ENCODE measurements around the gene UBA5. TPM values are rescaled to one million over a fixed set of nuclear protein-coding genes. Genes with fewer than 3 reads are reported as not detected.
"Not testable (repeated sequence)": the region's sequence is repeated elsewhere in the genome, so short reads cannot be mapped to it uniquely, and the experiment has no call there.

UBA5 gene
- total RNA-seq (57.9 TPM), polyA plus RNA-seq (28.2 TPM)

DNA sequence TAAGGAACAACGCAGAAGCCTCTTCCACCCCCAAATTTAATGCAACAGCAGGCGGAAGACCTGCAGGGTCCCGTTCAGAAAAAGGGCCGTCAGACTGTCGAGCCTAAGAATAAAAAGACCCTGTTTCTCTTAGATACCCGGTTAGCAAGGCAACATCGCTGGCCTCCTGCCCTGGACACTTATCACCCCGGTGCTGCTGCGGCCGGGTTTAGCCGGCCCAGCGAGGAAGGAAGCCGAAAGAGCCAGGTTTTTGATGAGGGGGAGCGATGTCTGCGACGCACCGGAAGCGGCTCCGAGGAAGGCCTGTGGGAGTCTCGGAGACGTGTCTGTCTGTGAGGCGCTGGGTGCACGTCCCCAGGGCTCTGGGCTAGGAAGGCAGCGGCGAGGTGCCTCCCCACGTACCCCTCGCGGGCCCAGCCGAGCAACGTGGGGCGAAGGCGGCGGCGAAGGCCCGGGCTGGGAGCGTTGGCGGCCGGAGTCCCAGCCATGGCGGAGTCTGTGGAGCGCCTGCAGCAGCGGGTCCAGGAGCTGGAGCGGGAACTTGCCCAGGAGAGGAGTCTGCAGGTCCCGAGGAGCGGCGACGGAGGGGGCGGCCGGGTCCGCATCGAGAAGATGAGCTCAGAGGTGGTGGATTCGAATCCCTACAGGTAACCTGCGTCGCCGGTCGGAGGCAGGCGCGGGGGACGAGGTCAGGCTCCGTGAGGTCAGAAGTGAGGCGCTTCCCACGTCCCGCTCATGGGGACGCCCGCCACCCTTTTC lies at the start of gene UBA5:
TSS of gene UBA5 (plus strand) at position 278 of the 759 bp plus-strand sequence. CDS start at position 487, 209 bp downstream.
- peak within 1 kb of the TSS; percentile 95 for H3K27ac ChIP-seq (ENCODE audit: low read depth)

DNA sequence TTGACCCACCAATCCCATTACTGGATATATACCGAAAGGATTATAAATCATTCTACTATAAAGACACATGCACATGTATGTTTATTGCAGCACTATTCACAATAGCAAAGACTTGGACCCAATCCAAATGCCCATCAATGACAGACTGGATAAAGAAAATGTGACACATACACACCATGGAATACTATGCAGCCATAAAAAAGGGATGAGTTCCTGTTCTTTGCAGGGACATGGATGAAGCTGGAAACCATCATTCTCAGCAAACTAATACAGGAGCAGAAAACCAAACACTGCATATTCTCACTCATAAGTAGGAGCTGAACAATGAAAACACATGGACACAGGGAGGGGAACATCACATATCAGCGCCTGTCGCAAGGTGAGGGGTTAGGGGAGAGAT lies 44.8 kb upstream of the UBA5 start:
- not testable (repeated sequence) for H3K36me3 ChIP-seq (ENCODE audit: insufficient read depth); H3K4me3 ChIP-seq (ENCODE audit: low read depth, low read length); DNase-seq (ENCODE audit: extremely low spot score); H3K4me1 ChIP-seq (ENCODE audit: insufficient read depth); H3K27ac ChIP-seq (ENCODE audit: low read depth)
- 98% methylated on average over 3 of the region's 3 CpGs for WGBS

More for the DNA sequence above, at the start of gene UBA5:
- H3K36me3 ChIP-seq (ENCODE audit: insufficient read depth) = no peaks in the 10 kb centered on the region
- H3K4me3 ChIP-seq (ENCODE audit: low read depth, low read length) = peak within 1 kb of the TSS; percentile 94
- peak; percentile 52 for DNase-seq (ENCODE audit: extremely low spot score)
- peaks cover 1% of the 10 kb centered on the region for H3K4me1 ChIP-seq (ENCODE audit: insufficient read depth)
- under 1% methylated on average over 64 of the region's 64 CpGs for WGBS

GRCh38 chr3:132615881-132616280 lies 44.2 kb upstream of the UBA5 start:
- 75% methylated on average over 3 of the region's 3 CpGs for WGBS
- Histone ChIP-seq H3K36me3 (ENCODE audit: insufficient read depth) (peaks cover 2% of the 10 kb centered on the region), H3K4me3 (ENCODE audit: low read depth, low read length) (no peak overlapping the region), H3K4me1 (ENCODE audit: insufficient read depth) (no peaks in the 10 kb centered on the region), H3K27ac (ENCODE audit: low read depth) (no peak overlapping the region)
- DNase-seq (ENCODE audit: extremely low spot score) = no peak

DNA sequence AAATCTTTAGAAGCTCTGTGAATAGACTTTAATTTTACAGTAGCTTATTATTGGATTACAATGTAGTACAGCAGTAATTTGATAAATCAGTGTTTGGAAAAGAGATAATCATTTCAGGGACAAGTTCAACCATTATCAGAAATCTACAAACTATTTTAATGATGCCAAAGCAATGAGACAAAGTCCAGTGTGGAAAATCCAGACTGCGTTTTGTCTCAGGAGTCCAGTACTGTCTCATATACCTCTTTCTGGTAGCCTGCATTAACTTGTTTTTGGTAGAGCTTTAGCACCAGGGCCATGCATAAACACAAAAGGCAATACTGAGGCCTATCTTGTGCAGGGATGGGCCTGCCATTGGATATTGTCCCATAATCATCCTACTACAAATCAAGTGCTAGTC lies 43.3 kb upstream of the UBA5 start:
- Histone ChIP-seq H3K4me3 (ENCODE audit: low read depth, low read length) (no peak overlapping the region), H3K4me1 (ENCODE audit: insufficient read depth) (no peaks in the 10 kb centered on the region), H3K36me3 (ENCODE audit: insufficient read depth) (peaks cover 2% of the 10 kb centered on the region), H3K27ac (ENCODE audit: low read depth) (no peak overlapping the region)
- no peak for DNase-seq (ENCODE audit: extremely low spot score)
- 91% methylated on average over 1 of the region's 1 CpG for WGBS

GRCh38 chr3:132622148-132622547 lies 38.0 kb upstream of the UBA5 start:
- 59% methylated on average over 1 of the region's 1 CpG for WGBS
- no peak for DNase-seq (ENCODE audit: extremely low spot score)
- Histone ChIP-seq H3K27ac (ENCODE audit: low read depth) (no peak overlapping the region), H3K36me3 (ENCODE audit: insufficient read depth) (no peaks in the 10 kb centered on the region), H3K4me1 (ENCODE audit: insufficient read depth) (no peaks in the 10 kb centered on the region), H3K4me3 (ENCODE audit: low read depth, low read length) (no peak overlapping the region)

GRCh38 chr3:132622761-132623160 lies 37.4 kb upstream of the UBA5 start:
- DNase-seq (ENCODE audit: extremely low spot score) = no peak
- no peaks in the 10 kb centered on the region for H3K36me3 ChIP-seq (ENCODE audit: insufficient read depth)
- H3K27ac ChIP-seq (ENCODE audit: low read depth) = no peak overlapping the region
- H3K4me1 ChIP-seq (ENCODE audit: insufficient read depth) = no peaks in the 10 kb centered on the region
- 96% methylated on average over 1 of the region's 1 CpG for WGBS
- no peak overlapping the region for H3K4me3 ChIP-seq (ENCODE audit: low read depth, low read length)

DNA sequence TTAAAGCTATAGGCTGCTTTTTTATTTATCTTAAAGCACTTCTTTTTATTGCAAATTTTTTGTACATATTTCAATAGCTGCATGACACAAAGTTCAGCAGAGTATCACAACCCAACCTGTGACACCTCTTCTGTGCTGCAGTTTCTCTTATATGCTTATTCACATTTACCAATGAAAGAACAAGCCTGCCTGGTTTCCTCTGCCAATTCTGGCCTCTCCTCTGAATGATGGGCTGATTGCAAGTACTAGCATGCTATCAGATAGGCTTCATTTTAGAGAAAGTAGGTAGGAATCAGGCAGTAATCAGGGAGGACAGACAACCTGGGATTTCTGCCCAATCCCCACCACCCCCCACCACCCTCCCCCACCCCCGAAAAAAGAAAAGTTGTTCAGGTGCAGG lies 36.5 kb upstream of the UBA5 start:
- Histone ChIP-seq H3K36me3 (ENCODE audit: insufficient read depth) (no peaks in the 10 kb centered on the region), H3K4me3 (ENCODE audit: low read depth, low read length) (no peak overlapping the region), H3K4me1 (ENCODE audit: insufficient read depth) (no peaks in the 10 kb centered on the region), H3K27ac (ENCODE audit: low read depth) (no peak overlapping the region)
- 88% methylated on average over 1 of the region's 1 CpG for WGBS
- DNase-seq (ENCODE audit: extremely low spot score) = no peak

- DNase-seq (ENCODE audit: extremely low spot score) = no peak
- Histone ChIP-seq H3K27ac (ENCODE audit: low read depth) (no peak overlapping the region), H3K4me3 (ENCODE audit: low read depth, low read length) (no peak overlapping the region), H3K4me1 (ENCODE audit: insufficient read depth) (no peaks in the 10 kb centered on the region), H3K36me3 (ENCODE audit: insufficient read depth) (no peaks in the 10 kb centered on the region)
- WGBS = 97% methylated on average over 7 of the region's 7 CpGs
These were observed 35.3 kb upstream of the UBA5 start for GRCh38 chr3:132624790-132625189.

GRCh38 chr3:132625613-132626012 lies 34.5 kb upstream of the UBA5 start:
- WGBS = 91% methylated on average over 1 of the region's 1 CpG
- no peaks in the 10 kb centered on the region for H3K36me3 ChIP-seq (ENCODE audit: insufficient read depth)
- no peak overlapping the region for H3K27ac ChIP-seq (ENCODE audit: low read depth)
- no peak overlapping the region for H3K4me3 ChIP-seq (ENCODE audit: low read depth, low read length)
- no peak for DNase-seq (ENCODE audit: extremely low spot score)
- no peaks in the 10 kb centered on the region for H3K4me1 ChIP-seq (ENCODE audit: insufficient read depth)

DNA sequence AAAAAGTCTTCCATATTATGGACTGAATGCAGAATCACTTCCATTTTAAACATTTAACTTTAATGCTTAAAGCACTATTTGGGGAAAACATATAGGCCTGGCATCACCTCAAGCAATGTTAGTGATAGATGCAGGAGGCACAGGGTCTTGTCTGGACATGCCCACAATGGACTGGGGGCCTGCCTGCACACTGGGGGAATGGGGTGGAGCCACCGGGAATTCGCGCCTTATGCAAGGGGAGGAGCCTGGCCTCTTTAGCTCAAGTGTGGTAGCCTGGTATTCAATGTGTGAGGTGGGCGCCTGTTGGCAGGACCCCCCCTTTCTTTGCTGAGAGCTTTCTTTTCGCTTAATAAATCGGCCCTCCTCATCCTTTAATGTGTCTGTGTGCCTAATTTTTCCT lies 33.2 kb upstream of the UBA5 start:
- H3K36me3 ChIP-seq (ENCODE audit: insufficient read depth) = no peaks in the 10 kb centered on the region
- no peak overlapping the region for H3K4me3 ChIP-seq (ENCODE audit: low read depth, low read length)
- no peaks in the 10 kb centered on the region for H3K4me1 ChIP-seq (ENCODE audit: insufficient read depth)
- no peak for DNase-seq (ENCODE audit: extremely low spot score)
- H3K27ac ChIP-seq (ENCODE audit: low read depth) = no peak overlapping the region
- 95% methylated on average over 6 of the region's 6 CpGs for WGBS

- no peak for DNase-seq (ENCODE audit: extremely low spot score)
- no peaks in the 10 kb centered on the region for H3K36me3 ChIP-seq (ENCODE audit: insufficient read depth)
- 53% methylated on average over 2 of the region's 2 CpGs for WGBS
- H3K4me3 ChIP-seq (ENCODE audit: low read depth, low read length) = no peak overlapping the region
- no peak overlapping the region for H3K27ac ChIP-seq (ENCODE audit: low read depth)
- no peaks in the 10 kb centered on the region for H3K4me1 ChIP-seq (ENCODE audit: insufficient read depth)
These were observed 32.0 kb upstream of the UBA5 start for GRCh38 chr3:132628157-132628556.

DNA sequence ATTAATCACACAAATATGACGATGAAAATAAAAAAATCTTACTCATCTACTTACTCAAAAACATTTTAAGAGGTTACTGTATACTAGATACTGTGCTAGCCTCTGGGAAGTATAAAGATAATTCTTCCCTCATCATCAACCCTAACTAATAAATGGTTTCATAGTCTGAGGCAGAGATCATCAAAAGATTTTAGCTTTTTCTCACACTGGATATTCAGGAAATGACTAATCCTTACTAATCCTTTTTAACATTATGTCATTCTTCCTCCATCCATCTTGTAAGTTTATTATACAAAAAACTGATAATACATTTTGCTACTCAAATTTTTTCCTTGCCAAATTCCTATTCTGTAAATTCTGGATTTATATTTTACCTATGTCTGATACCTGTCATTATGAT lies 30.2 kb upstream of the UBA5 start:
- H3K4me3 ChIP-seq (ENCODE audit: low read depth, low read length) = no peak overlapping the region
- no peak overlapping the region for H3K27ac ChIP-seq (ENCODE audit: low read depth)
- no peaks in the 10 kb centered on the region for H3K36me3 ChIP-seq (ENCODE audit: insufficient read depth)
- DNase-seq (ENCODE audit: extremely low spot score) = no peak
- no peaks in the 10 kb centered on the region for H3K4me1 ChIP-seq (ENCODE audit: insufficient read depth)
- 61% methylated on average over 1 of the region's 1 CpG for WGBS

GRCh38 chr3:132630612-132631011 lies 29.5 kb upstream of the UBA5 start:
- Histone ChIP-seq H3K4me3 (ENCODE audit: low read depth, low read length) (no peak overlapping the region), H3K36me3 (ENCODE audit: insufficient read depth) (no peaks in the 10 kb centered on the region), H3K4me1 (ENCODE audit: insufficient read depth) (no peaks in the 10 kb centered on the region), H3K27ac (ENCODE audit: low read depth) (no peak overlapping the region)
- WGBS = 75% methylated on average over 7 of the region's 7 CpGs
- no peak for DNase-seq (ENCODE audit: extremely low spot score)

DNA sequence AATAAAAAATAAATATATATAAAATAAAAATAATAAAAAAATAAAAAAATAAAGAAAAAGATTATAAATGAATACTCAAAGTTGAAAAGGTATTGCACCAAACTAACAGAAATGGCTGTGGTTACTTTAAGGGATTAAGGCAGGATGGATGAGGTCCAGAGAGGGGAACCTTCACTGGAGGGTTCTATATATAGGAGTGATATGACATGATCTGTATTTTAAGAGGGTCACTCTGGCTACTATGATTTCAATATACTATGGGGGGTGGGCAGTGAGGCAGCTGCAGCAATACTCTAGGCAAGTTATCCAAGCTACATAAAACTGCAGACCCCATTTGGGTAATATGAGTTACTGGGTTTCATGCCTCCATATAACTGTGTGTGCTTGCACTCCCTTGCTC lies 25.1 kb upstream of the UBA5 start:
- Histone ChIP-seq H3K4me1 (ENCODE audit: insufficient read depth) (no peaks in the 10 kb centered on the region), H3K4me3 (ENCODE audit: low read depth, low read length) (no peak overlapping the region), H3K27ac (ENCODE audit: low read depth) (no peak overlapping the region), H3K36me3 (ENCODE audit: insufficient read depth) (no peaks in the 10 kb centered on the region)
- DNase-seq (ENCODE audit: extremely low spot score) = no peak

GRCh38 chr3:132637590-132637989 lies 22.5 kb upstream of the UBA5 start:
- Histone ChIP-seq H3K27ac (ENCODE audit: low read depth) (no peak overlapping the region), H3K4me3 (ENCODE audit: low read depth, low read length) (no peak overlapping the region), H3K4me1 (ENCODE audit: insufficient read depth) (no peaks in the 10 kb centered on the region), H3K36me3 (ENCODE audit: insufficient read depth) (no peaks in the 10 kb centered on the region)
- no peak for DNase-seq (ENCODE audit: extremely low spot score)
- WGBS = 54% methylated on average over 1 of the region's 1 CpG
